Common myeloid progenitor, CD34-positive (primary cell): ENCODE measurements around the gene HENMT1.
"Not testable (repeated sequence)": the region's sequence is repeated elsewhere in the genome, so short reads cannot be mapped to it uniquely, and the experiment has no call there.

Experiments
- CTCF ChIA-PET: fragments of 350-600 bp; sonication (Branson Sonifier 250); formaldehyde crosslinking; loops from one replicate; lab custom pipeline; 2021; ENCODE audit warnings: antibody characterized with exemption; lab: Charles Lee
- POLR2A ChIA-PET: fragments of 350-600 bp; sonication (Branson Sonifier 250); formaldehyde crosslinking; loops from one replicate; lab custom pipeline; 2021; ENCODE audit warnings: antibody characterized with exemption; lab: Charles Lee
- DNase-seq, 3 donors: peaks; one replicate each; pipeline versions ENCODE4 v3.0.0 to v3.0.0-alpha.2; 2013
- H3K27ac ChIP-seq, 2 experiments: 1 replicate in 1 of 2; 2 replicates in 1 of 2; pipeline ENCODE4 v1.7.0; 2013; ENCODE audit warnings: inconsistent platforms in 2 of 2, low read length in 2 of 2, mild to moderate bottlenecking in 2 of 2, low read depth in 1 of 2, moderate library complexity in 1 of 2; ENCODE audit not compliant: severe bottlenecking in 2 of 2, insufficient read depth in 1 of 2, poor library complexity in 1 of 2
- H3K27me3 ChIP-seq, 5 experiments: replicated peaks in 2 of 5; 1 replicate in 3 of 5; 2 replicates in 2 of 5; pipeline versions ENCODE4 v1.6.1 to v1.7.0; 2013; ENCODE audit warnings: low read length in 4 of 5, mild to moderate bottlenecking in 2 of 5, moderate library complexity in 2 of 5, inconsistent platforms in 1 of 5; ENCODE audit not compliant: insufficient read depth in 5 of 5, control insufficient read depth in 4 of 5
- H3K36me3 ChIP-seq, 4 experiments: 1 replicate in 2 of 4; 2 replicates in 2 of 4; pipeline versions ENCODE4 v1.6.1 to v1.7.0; 2013; ENCODE audit warnings: low read length in 3 of 4, control low read depth in 1 of 4, mild to moderate bottlenecking in 1 of 4; ENCODE audit not compliant: control insufficient read depth in 4 of 4, insufficient read depth in 4 of 4
- H3K4me1 ChIP-seq, 4 experiments: 1 replicate in 3 of 4; 2 replicates in 1 of 4; pipeline versions ENCODE4 v1.6.1 to v1.7.1; 2013; ENCODE audit warnings: low read length in 3 of 4, mild to moderate bottlenecking in 3 of 4, control low read depth in 1 of 4, inconsistent platforms in 1 of 4, moderate library complexity in 1 of 4; ENCODE audit not compliant: control insufficient read depth in 4 of 4, insufficient read depth in 4 of 4; ENCODE audit errors: control extremely low read depth in 1 of 4
- H3K4me3 ChIP-seq, 7 experiments: 1 replicate in 4 of 7; 2 replicates in 3 of 7; pipeline versions ENCODE4 v1.5.1 to v1.7.0; 2013; ENCODE audit warnings: mild to moderate bottlenecking in 7 of 7, low read length in 6 of 7, moderate library complexity in 6 of 7, inconsistent platforms in 2 of 7, low read depth in 2 of 7, control low read depth in 1 of 7; ENCODE audit not compliant: insufficient read depth in 4 of 7, control insufficient read depth in 1 of 7; ENCODE audit errors: extremely low read depth in 1 of 7
- H3K9me3 ChIP-seq, 5 experiments: 1 replicate in 4 of 5; 2 replicates in 1 of 5; pipeline versions ENCODE4 v1.6.1 to v1.7.1; 2013; ENCODE audit warnings: low read length in 4 of 5, mild to moderate bottlenecking in 2 of 5, inconsistent platforms in 1 of 5, low read depth in 1 of 5, moderate library complexity in 1 of 5; ENCODE audit not compliant: control insufficient read depth in 4 of 5, insufficient read depth in 2 of 5; ENCODE audit errors: control extremely low read depth in 1 of 5
- WGBS: methylation state at CpG from one replicate; pipeline ENCODE4 v1.1.5; 2013; ENCODE audit not compliant: insufficient coverage; 5-methylcytosine and 5-hydroxymethylcytosine counted together

Gene HENMT1

DNA sequence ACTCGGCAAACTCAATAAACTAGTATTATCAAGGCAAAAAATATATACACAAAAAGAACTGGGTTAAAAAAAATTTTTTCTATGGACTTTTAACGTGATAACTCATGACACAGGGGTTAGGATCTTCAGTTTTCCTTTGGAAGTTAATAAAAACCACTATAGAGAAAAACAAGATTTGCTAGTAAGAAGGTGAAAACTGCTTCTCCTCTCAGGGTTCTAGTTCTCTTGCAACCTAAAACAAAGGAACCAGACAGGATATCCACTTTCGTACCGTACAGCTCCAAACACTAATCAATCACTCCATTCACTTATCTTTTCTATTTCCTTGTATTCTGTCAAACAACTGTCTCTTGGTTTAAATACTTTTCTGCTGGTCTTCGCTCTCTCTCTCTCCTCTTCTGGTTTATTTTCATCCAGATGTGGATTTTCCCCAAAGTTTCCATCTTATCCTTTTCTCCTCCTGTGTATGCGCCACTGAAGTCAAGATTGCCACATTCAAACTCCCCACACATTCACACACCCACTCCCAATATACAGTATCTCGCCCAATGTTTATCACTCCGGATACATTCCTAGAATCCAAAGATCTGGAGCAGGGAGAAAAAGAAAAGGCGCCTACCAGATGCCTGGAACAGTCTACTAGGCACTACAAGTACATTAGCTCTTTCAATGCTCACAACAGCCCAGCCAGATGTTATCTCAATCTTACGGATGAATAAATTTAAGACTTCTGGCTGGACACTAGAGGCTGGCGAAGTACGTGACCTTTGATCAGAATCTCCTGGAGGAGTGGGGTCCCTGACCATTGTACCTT lies 30.4 kb upstream of the HENMT1 start:
- Histone ChIP-seq H3K27ac (peak overlapping the region; percentile 91 to 98), H3K4me1 (peaks cover 9 to 49% (median 33%) of the 10 kb centered on the region in 4 experiments), H3K27me3 (no peaks in the 10 kb centered on the region), H3K4me3 (peak overlapping the region; percentile 76 to 99 (median 88)), H3K36me3 (peaks cover 0 to 11% (median 3%) of the 10 kb centered on the region in 4 experiments), H3K9me3 (no peaks in the 10 kb centered on the region)
- ChIA-PET CTCF (interaction anchor here (0.6 to 4.7 kb wide), 16 partner anchors 8 to 198 kb away, joined by 3 to 25 read pairs (median 5); partner anchors contain the start of gene HENMT1), POLR2A (interaction anchor here (0.7 to 2.8 kb wide), 6 partner anchors 23 to 131 kb away, joined by 3 to 26 read pairs (median 7); partner anchors contain the start of genes EEIG2 and HENMT1)
- peak in 2 of 3 donors; percentile 22 to 35 for DNase-seq
- 7% methylated on average over 8 of the region's 12 CpGs for WGBS

DNA sequence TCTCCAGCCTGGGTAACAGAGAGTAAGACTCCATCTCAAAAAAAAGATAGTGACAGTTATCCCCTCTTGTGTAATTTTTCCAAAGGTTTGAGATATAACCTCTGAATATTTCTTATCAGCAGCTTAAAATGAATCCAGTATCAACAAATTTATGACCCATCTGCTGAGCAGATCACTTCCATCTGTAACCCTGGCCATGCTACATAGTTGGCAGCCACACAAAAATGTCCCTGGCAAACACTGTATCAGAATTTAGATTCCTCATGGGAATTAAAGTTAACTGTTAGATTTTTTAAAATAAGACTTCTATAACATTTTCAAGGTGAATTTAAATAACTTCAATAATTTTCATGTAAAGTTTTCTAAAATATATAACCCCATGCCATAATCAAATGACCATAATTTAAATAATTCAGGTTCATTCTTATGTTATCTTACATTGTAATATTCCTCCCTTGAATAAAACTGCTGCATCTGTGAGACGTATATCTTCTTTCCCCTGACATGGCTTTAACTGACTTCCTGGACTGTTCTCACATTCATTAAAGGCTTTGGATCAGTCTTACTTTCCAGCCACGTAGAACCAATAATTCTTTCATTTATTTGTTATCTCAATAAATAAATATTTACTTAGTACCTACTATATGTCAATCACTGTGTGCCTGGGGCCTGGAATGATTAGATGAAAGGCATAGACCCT lies 25.9 kb upstream of the HENMT1 start:
- Histone ChIP-seq H3K27ac (no peak overlapping the region), H3K4me1 (peaks cover 0 to 20% (median 13%) of the 10 kb centered on the region in 4 experiments), H3K9me3 (no peaks in the 10 kb centered on the region), H3K4me3 (no peak overlapping the region), H3K27me3 (no peaks in the 10 kb centered on the region), H3K36me3 (no peaks in the 10 kb centered on the region)
- WGBS: 83% methylated on average over 1 of the region's 2 CpGs
- CTCF ChIA-PET: no interaction called here
- POLR2A ChIA-PET: no interaction called here
- DNase-seq: no peak

DNA sequence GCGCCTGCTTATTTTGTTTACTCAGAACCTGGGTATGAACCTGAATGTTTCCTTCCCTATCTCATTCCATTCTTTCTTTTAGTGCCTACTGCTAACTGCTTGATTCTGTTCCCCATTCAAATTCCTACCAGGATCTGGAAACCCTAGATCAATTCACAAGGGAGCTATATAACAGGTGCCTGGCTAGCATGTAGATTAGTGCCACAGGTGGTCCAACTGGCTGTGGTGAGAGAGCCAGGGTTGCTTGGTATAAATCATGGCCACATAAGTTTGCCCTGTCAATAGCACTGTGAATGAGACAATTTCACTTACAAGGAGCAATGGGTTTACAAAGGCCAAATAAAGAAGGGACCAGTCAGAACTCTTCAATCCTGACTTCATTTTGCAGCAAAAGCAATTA lies 24.6 kb upstream of the HENMT1 start:
- Histone ChIP-seq H3K27me3 (no peaks in the 10 kb centered on the region), H3K4me3 (no peak overlapping the region), H3K27ac (no peak overlapping the region), H3K9me3 (no peaks in the 10 kb centered on the region), H3K36me3 (no peaks in the 10 kb centered on the region), H3K4me1 (peaks cover 0 to 8% (median 3%) of the 10 kb centered on the region in 4 experiments)
- WGBS: 100% methylated on average over 1 of the region's 1 CpG
- POLR2A ChIA-PET: no interaction called here
- CTCF ChIA-PET: no interaction called here
- DNase-seq: no peak

DNA sequence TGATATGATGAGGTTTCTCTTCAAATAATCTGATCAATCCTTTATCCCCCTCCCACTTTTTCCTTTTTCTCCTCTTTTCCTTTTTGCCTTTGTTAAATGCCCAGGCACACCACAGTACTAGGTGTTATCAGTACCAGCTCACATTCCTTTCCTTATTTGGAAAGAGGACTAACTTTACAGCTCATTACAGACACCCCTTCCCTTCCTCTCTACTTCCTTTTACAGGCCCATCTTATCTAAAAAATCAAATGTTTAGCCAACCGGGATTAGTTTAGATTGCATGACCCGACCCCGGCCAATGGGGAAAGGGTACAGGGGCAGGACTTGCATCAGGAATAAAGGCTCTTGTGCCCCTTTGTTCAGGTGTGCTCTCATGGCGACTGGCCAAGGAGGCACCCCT lies 20.8 kb upstream of the HENMT1 start:
- CTCF ChIA-PET: interaction anchor here (0.6 to 2.4 kb wide), 5 partner anchors 10 to 465 kb away, joined by 3 to 8 read pairs (median 4); partner anchors contain the start of gene PRPF38B
- H3K4me3 ChIP-seq, H3K27me3 ChIP-seq, DNase-seq, H3K4me1 ChIP-seq, H3K36me3 ChIP-seq, H3K9me3 ChIP-seq, POLR2A ChIA-PET, H3K27ac ChIP-seq: not testable (repeated sequence)
- 83% methylated on average over 4 of the region's 4 CpGs for WGBS

DNA sequence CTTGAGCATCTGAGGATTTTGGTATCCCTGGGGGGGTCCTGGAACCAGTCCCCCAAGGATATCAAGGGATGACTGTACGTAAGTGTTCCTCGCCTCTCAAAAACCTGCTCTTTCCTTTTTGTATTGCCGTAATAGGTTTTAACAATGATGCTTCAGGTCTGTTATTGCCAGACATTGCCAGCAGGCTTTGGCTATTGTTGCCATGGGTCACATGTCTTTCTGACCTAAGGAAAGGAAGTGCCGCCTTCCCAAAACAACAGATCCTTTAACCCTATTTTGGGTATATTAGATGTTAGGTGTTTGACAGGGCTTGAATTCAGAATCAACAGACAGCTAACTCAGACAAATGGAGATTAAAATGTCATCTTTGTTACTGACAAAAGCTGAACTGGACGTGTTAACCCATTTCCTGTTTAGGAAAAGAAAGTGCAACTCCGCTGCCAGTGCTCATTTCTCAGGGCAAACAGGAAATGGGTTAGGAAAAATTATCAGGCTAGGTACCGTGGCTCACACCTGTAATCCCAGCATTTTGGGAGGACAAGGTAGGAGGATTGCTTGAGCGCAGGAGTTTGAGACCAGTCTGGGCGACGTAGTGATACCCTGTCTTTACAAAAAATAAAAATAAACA lies 18.8 kb upstream of the HENMT1 start:
- WGBS: 71% methylated on average over 6 of the region's 10 CpGs

DNA sequence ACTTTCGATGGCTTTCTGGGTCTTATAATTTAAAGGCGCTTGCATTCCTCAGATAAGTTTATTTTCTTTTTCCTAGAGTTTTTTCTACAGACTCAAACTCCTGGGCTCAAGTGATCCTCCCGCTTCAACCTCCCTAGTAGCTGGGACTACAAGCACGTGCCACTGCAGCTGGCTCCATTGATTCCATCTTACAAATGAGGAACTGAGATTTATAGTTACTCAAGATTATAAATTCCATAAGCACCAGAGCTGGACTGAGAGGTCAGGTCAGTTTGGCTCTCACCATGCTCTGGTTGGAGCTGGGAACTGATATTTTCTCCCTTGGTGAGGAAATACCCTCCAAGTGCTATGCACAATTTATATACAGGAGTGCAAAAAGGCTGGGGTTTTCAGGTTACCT lies 17.8 kb upstream of the HENMT1 start:
- Histone ChIP-seq H3K9me3 (no peaks in the 10 kb centered on the region), H3K4me1 (no peaks in the 10 kb centered on the region), H3K36me3 (no peaks in the 10 kb centered on the region), H3K27me3 (no peaks in the 10 kb centered on the region), H3K27ac (no peak overlapping the region), H3K4me3 (no peak overlapping the region)
- POLR2A ChIA-PET: no interaction called here
- no CpG with 5 or more reads among the region's 4 CpGs for WGBS
- no peak for DNase-seq
- CTCF ChIA-PET: interaction anchor here (0.8 to 2.6 kb wide), 2 partner anchors 13 to 116 kb away, joined by 3 to 8 read pairs; partner anchors contain the start of gene PRPF38B

More for the DNA sequence above, 18.8 kb upstream of the HENMT1 start:
- Histone ChIP-seq H3K27ac (no peak overlapping the region), H3K36me3 (no peaks in the 10 kb centered on the region), H3K4me1 (no peaks in the 10 kb centered on the region), H3K27me3 (no peaks in the 10 kb centered on the region), H3K4me3 (no peak overlapping the region), H3K9me3 (no peaks in the 10 kb centered on the region)
- no peak for DNase-seq
- ChIA-PET POLR2A (no interaction called here), CTCF (interaction anchor here (2.6 kb wide), 1 partner anchor 12 kb away, joined by 8 read pairs; the partner anchor contains the start of gene PRPF38B)
